ENCODE data around the gene FAM3B.

FAM3B gene

DNA sequence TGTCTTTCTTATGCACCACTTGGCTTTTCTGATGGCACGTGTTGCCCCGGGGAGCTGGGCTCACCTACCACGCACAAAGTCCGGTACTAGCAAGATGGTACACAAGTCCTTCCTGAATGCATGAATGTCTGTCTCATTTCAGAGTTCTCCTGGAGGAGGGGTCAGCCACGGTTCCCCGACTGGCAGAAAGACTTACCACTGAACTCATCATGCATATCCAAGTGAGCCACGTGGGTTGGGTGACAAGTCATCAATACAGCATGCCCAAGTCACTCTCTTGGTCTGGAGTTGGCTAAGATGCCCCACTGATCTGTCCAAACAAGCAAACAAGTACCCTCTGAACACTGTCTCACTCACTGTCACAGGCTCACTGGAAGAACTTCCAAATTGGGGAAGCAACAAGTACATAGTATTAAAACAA, 80.9 kb downstream of the FAM3B start:
- no peak for DNase-seq (ENCODE audit: low read depth)
- TF ChIP-seq, protein P1, sequence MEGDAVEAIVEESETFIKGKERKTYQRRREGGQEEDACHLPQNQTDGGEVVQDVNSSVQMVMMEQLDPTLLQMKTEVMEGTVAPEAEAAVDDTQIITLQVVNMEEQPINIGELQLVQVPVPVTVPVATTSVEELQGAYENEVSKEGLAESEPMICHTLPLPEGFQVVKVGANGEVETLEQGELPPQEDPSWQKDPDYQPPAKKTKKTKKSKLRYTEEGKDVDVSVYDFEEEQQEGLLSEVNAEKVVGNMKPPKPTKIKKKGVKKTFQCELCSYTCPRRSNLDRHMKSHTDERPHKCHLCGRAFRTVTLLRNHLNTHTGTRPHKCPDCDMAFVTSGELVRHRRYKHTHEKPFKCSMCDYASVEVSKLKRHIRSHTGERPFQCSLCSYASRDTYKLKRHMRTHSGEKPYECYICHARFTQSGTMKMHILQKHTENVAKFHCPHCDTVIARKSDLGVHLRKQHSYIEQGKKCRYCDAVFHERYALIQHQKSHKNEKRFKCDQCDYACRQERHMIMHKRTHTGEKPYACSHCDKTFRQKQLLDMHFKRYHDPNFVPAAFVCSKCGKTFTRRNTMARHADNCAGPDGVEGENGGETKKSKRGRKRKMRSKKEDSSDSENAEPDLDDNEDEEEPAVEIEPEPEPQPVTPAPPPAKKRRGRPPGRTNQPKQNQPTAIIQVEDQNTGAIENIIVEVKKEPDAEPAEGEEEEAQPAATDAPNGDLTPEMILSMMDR (IDR thresholded peaks at IDR 0.05; ENCODE audit: low read length, missing control alignments), result no peak
- H3K4me3 ChIP-seq (replicated peaks; ENCODE audit: low read depth, low read length), result no peak overlapping the region

DNA sequence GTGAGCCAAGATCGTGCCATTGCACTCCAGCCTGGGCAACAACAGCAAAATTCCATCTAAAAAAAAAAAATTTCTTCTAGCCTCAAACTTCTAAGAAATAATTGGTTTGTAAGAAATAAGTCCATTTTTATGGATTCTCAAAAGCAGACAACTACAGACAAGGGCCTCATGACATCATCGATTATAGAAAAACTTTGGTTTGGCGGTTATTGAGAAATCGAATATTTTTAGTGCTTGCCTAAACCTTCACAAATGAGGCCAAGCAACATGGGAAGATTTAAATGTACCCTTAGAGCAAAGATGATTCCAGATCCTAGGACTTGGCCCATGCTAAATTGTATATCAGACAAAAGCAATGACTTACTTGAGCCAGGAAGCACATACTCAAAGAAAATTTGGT, 81.7 kb downstream of the FAM3B start:
- no peak overlapping the region for H3K4me3 ChIP-seq (replicated peaks; ENCODE audit: low read depth, low read length)
- TF ChIP-seq, protein P1 (IDR thresholded peaks at IDR 0.05; ENCODE audit: low read length, missing control alignments), result no peak
- DNase-seq (ENCODE audit: low read depth), result no peak

DNA sequence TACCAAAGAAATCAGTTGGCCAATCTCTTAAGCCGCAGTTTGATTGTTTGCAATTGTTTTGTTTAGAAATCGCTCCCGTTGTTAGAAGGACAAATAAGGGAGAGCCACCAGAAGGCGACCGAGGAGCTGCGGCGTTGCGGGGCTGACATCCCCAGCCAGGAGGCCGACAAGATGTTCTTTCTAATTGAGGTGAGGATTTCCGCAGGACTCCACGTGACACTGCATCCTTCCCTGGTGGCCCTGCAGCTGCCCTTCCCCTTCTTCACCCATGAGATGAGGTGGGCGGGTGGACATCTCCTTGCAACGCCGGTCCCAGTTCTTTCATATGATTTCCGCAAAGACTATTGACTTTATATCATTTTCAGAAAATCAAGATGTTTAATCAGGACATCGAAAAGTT, 82.2 kb downstream of the FAM3B start:
- TF ChIP-seq, protein P1 (IDR thresholded peaks at IDR 0.05; ENCODE audit: low read length, missing control alignments), result no peak
- H3K4me3 ChIP-seq (replicated peaks; ENCODE audit: low read depth, low read length), result no peak overlapping the region
- DNase-seq (ENCODE audit: low read depth), result no peak

DNA sequence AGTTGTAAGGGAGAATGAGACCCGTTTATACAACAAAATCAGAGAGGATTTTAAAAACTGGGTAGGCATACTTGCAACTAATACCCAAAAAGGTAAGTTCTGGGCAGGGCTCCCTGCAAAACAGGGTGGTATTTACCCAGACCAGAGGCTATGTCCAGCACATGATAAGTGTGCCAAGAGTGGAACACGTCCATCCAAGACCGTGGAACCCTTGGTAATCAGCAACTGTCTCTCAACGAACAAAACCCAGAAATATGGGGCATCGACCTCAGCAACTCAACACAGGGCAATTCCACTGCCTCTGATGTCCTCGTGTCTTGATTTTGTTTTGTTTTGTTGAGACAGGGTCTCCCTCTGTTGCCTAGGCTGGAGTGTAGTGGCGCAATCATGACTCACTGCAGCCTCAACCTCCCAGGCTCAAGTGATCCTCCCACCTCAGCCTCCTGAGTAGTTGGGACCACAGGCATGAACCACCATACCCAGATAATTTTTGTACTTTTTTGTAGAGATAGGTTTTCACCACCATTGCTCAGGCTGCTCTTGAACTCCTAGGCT, 82.7 kb downstream of the FAM3B start:
- H3K4me3 ChIP-seq (replicated peaks; ENCODE audit: low read depth, low read length), result no peak overlapping the region
- no peak for DNase-seq (ENCODE audit: low read depth)
- TF ChIP-seq, protein P1 (IDR thresholded peaks at IDR 0.05; ENCODE audit: low read length, missing control alignments), result no peak

DNA sequence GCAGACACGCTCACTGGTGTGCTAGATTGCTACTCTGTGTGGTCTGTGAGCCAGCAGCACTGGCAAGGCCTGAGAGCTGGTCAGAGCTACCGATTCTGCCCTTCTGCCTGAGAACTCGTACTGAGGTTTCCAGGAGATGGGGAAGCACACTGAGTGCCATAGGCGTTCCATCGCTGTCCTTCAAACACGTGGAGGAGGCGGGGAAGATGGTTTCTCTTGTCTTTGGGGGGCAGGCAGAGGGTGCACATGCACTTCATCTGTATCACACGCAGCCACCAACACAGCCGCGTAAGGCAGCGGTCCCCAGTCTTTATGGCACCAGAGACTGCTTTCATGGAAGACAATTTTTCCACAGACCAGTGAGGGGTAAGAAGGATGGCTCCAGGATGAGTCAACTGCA, 85.6 kb downstream of the FAM3B start:
- H3K4me3 ChIP-seq (replicated peaks; ENCODE audit: low read depth, low read length), result no peak overlapping the region
- TF ChIP-seq, protein P1 (IDR thresholded peaks at IDR 0.05; ENCODE audit: low read length, missing control alignments), result no peak
- DNase-seq (ENCODE audit: low read depth), result no peak

DNA sequence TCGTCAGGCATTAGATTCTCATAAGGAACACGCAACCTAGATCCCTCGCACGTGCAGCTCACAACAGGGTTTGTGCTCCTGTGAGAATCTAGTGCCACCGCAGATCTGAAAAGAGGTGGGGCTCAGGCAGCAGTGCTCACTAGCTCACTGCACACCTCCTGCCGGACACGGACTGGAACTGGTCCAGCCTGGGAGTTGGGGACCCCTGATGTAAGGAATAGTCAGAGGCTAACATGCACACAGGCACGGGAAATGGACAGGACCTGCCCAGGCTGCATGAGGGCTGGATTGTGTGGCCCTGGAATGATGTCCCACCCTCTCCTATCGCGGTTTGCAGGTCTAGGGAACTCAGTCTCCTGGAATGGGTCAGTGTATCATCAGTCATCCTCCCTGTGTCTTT, 86.2 kb downstream of the FAM3B start:
- no peak for DNase-seq (ENCODE audit: low read depth)
- TF ChIP-seq, protein P1 (IDR thresholded peaks at IDR 0.05; ENCODE audit: low read length, missing control alignments), result no peak
- no peak overlapping the region for H3K4me3 ChIP-seq (replicated peaks; ENCODE audit: low read depth, low read length)

DNA sequence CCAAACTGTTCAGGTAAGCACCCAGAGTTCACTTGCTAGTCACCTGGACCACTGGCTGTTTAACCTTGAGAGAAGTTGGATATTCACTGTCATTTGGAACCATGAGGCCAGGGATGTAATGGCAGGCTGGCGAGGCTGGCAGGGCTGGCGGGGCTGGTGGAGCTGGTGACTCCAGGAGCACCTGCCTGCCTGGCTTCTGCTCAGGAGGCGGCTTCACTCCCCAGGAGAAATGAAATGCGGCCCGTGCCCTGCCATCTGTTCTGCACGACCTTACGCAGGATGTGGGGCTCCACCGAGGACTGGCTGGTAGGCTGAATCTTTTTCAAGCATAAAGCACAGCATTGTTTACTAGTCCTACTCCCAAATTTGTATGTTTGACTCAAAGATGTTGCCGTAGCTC, 86.7 kb downstream of the FAM3B start:
- H3K4me3 ChIP-seq (replicated peaks; ENCODE audit: low read depth, low read length), result no peak overlapping the region
- TF ChIP-seq, protein P1 (IDR thresholded peaks at IDR 0.05; ENCODE audit: low read length, missing control alignments), result no peak
- no peak for DNase-seq (ENCODE audit: low read depth)

Data from fibroblast of pulmonary artery (primary cell).